Caco-2 (cell line): ENCODE results near the gene TPM4. TPM values are rescaled to one million over a fixed set of nuclear protein-coding genes. Genes with fewer than 3 reads are reported as not detected.
"Not testable (repeated sequence)": the region's sequence is repeated elsewhere in the genome, so short reads cannot be mapped to it uniquely, and the experiment has no call there.

ENCODE experiments used
- BruUV-seq: library from RNA; stranded (reverse); fragments of 400-500 nt; replicated peaks from 2 replicates; lab custom pipeline; 2021; lab: Mats Ljungman, UMichigan
- CTCF ChIA-PET: fragments of 300-600 bp; sonication (Branson Sonifier 250); formaldehyde crosslinking; loops from one replicate; lab custom pipeline; 2022; ENCODE audit warnings: antibody characterized with exemption; lab: Charles Lee
- POLR2A ChIA-PET: fragments of 300-600 bp; sonication (Branson Sonifier 250); formaldehyde crosslinking; loops from one replicate; lab custom pipeline; 2022; ENCODE audit warnings: antibody characterized with exemption; lab: Charles Lee
- DNase-seq, 2 experiments: peaks; one replicate each; pipeline versions ENCODE4 v3.0.0 to v3.0.0-alpha.2; 2020 to 2022
- H3K27me3 ChIP-seq: replicated peaks from 2 replicates; pipeline ENCODE4 v1.6.0; 2011; ENCODE audit warnings: low read length; ENCODE audit not compliant: control insufficient read depth, insufficient read depth
- H3K36me3 ChIP-seq: 2 replicates; pipeline ENCODE4 v1.5.1; 2011; ENCODE audit warnings: low read length; ENCODE audit not compliant: control insufficient read depth, insufficient read depth
- H3K4me1 ChIP-seq: fragments of 250-450 bp; sonication (Bioruptor Pico); 2 replicates; pipeline ENCODE4 v1.5.1; 2020; ENCODE audit warnings: mild to moderate bottlenecking
- H3K4me3 ChIP-seq: 2 replicates; pipeline ENCODE4 v1.5.1; 2011; ENCODE audit warnings: low read depth, mild to moderate bottlenecking, control low read depth, low read length
- H3K9me3 ChIP-seq: fragments of 250-450 bp; sonication (Bioruptor Pico); 2 replicates; pipeline ENCODE4 v1.5.1; 2020; ENCODE audit warnings: mild to moderate bottlenecking, moderate library complexity
- H3K27ac Mint-ChIP-seq: one replicate; pipeline ENCODE4 v1.8.0; 2022; ENCODE audit warnings: mixed read lengths; ENCODE audit not compliant: unreplicated experiment
- H3K27me3 Mint-ChIP-seq: one replicate; pipeline ENCODE4 v1.8.0; 2022; ENCODE audit warnings: mixed read lengths; ENCODE audit not compliant: insufficient read depth, unreplicated experiment
- H3K36me3 Mint-ChIP-seq: one replicate; pipeline ENCODE4 v1.8.0; 2022; ENCODE audit warnings: mild to moderate bottlenecking, mixed read lengths; ENCODE audit not compliant: insufficient read depth, unreplicated experiment
- H3K4me1 Mint-ChIP-seq: one replicate; pipeline ENCODE4 v1.8.0; 2022; ENCODE audit warnings: low read depth, mixed read lengths; ENCODE audit not compliant: unreplicated experiment
- H3K4me3 Mint-ChIP-seq: one replicate; pipeline ENCODE4 v1.8.0; 2022; ENCODE audit warnings: mild to moderate bottlenecking, moderate library complexity, mixed read lengths; ENCODE audit not compliant: unreplicated experiment
- H3K9me3 Mint-ChIP-seq: one replicate; pipeline ENCODE4 v1.8.0; 2022; ENCODE audit warnings: mixed read lengths; ENCODE audit not compliant: unreplicated experiment
- CTCF ChIP-seq, 2 experiments: fragments of 200-600 bp in 1 of 2; IDR thresholded peaks; 1 replicate in 1 of 2; 2 replicates in 1 of 2; pipeline versions ENCODE4 v1.5.1 to v1.8.0; 2011 to 2022; ENCODE audit warnings: antibody characterized with exemption in 1 of 2, control low read depth in 1 of 2, inconsistent platforms in 1 of 2, low read depth in 1 of 2, low read length in 1 of 2, mild to moderate bottlenecking in 1 of 2, moderate library complexity in 1 of 2; ENCODE audit not compliant: insufficient read depth in 1 of 2, severe bottlenecking in 1 of 2, unreplicated experiment in 1 of 2
- intact Hi-C: fragments of 100-400 bp; cut with micrococcal nuclease; formaldehyde crosslinking; loops from one replicate; pipeline ENCODE4 v1.10.0; 2022; ENCODE audit not compliant: unreplicated experiment
- total RNA-seq: library from RNA; stranded (reverse); gene quantifications from 2 replicates; pipeline ENCODE4 v1.2.3, GENCODE V29; 2022

The TPM4 gene
- total RNA-seq, 1 experiment from 2014 or later = 368 TPM

- H3K9me3 Mint-ChIP-seq = no peaks in the 10 kb centered on the region
- Histone ChIP-seq H3K9me3 (no peaks in the 10 kb centered on the region), H3K27me3 (no peaks in the 10 kb centered on the region), H3K36me3 (peaks cover 1% of the 10 kb centered on the region; the same call in 1 of the 2 replicates), H3K4me3 (no peak overlapping the region; the same call in 1 of the 2 replicates), H3K4me1 (peaks cover 21% of the 10 kb centered on the region)
- POLR2A ChIA-PET = interaction anchor here (0.9 to 2.1 kb wide), 2 partner anchors 16 to 242 kb away, joined by 3 to 5 read pairs; no protein-coding TSS in a partner anchor
- peaks cover 85% of the 10 kb centered on the region for H3K36me3 Mint-ChIP-seq
- no peak for TF ChIP-seq CTCF (IDR thresholded peaks at IDR 0.05; ENCODE audit: insufficient read depth in 1 of 2, low read depth in 1 of 2, low read length in 1 of 2, severe bottlenecking in 1 of 2, unreplicated experiment in 1 of 2)
- H3K27ac Mint-ChIP-seq = peak overlapping the region; percentile 90
- no peaks in the 10 kb centered on the region for H3K27me3 Mint-ChIP-seq
- intact Hi-C loops = loop anchor here (1.0 kb wide), 1 partner anchor 14 kb away; no protein-coding TSS in a partner anchor
- BruUV-seq = TSS peak; percentile 30
- H3K4me1 Mint-ChIP-seq = peaks cover 18% of the 10 kb centered on the region
- DNase-seq = no peak
- H3K4me3 Mint-ChIP-seq = peak overlapping the region; percentile 82
- CTCF ChIA-PET = interaction anchor here (1.2 kb wide), 1 partner anchor 33 kb away, joined by 4 read pairs; the partner anchor contains the start of gene RAB8A
Measured at GRCh38 chr19:16078759-16079707, 2.7 kb downstream of the TPM4 start.

- H3K9me3 ChIP-seq = no peaks in the 10 kb centered on the region
- H3K27me3 ChIP-seq = no peaks in the 10 kb centered on the region
- H3K9me3 Mint-ChIP-seq = no peaks in the 10 kb centered on the region
- peaks cover 4% of the 10 kb centered on the region for H3K36me3 ChIP-seq
- peaks cover 100% of the 10 kb centered on the region for H3K36me3 Mint-ChIP-seq
- ChIA-PET POLR2A (no interaction called here), CTCF (interaction anchor here (0.7 kb wide), 1 partner anchor 321 kb away, joined by 3 read pairs; no protein-coding TSS in a partner anchor)
- no TSS peak for BruUV-seq
- no peak for TF ChIP-seq CTCF (IDR thresholded peaks at IDR 0.05; ENCODE audit: insufficient read depth in 1 of 2, low read depth in 1 of 2, low read length in 1 of 2, severe bottlenecking in 1 of 2, unreplicated experiment in 1 of 2)
- no peak for DNase-seq
- H3K4me1 Mint-ChIP-seq = peaks cover 22% of the 10 kb centered on the region
- intact Hi-C loops = no loop called here
- no peak overlapping the region for H3K27ac Mint-ChIP-seq
- no peak overlapping the region for H3K4me3 ChIP-seq
- peaks cover 32% of the 10 kb centered on the region for H3K4me1 ChIP-seq
- H3K27me3 Mint-ChIP-seq = no peaks in the 10 kb centered on the region
- no peak overlapping the region for H3K4me3 Mint-ChIP-seq
Measured at GRCh38 chr19:16084067-16084685, 7.9 kb downstream of the TPM4 start.

GRCh38 chr19:16085115-16085514, 8.8 kb downstream of the TPM4 start:
- Mint-ChIP-seq H3K27me3 (no peaks in the 10 kb centered on the region), H3K9me3 (no peaks in the 10 kb centered on the region), H3K4me1 (peaks cover 19% of the 10 kb centered on the region), H3K4me3 (no peak overlapping the region), H3K27ac (peak overlapping the region; percentile 85), H3K36me3 (peaks cover 100% of the 10 kb centered on the region)
- Histone ChIP-seq H3K27me3 (no peaks in the 10 kb centered on the region), H3K9me3 (no peaks in the 10 kb centered on the region), H3K4me1 (peaks cover 30% of the 10 kb centered on the region), H3K4me3 (no peak overlapping the region), H3K36me3 (peaks cover 4% of the 10 kb centered on the region)
- TF ChIP-seq CTCF (IDR thresholded peaks at IDR 0.05; ENCODE audit: insufficient read depth in 1 of 2, low read depth in 1 of 2, low read length in 1 of 2, severe bottlenecking in 1 of 2, unreplicated experiment in 1 of 2) = no peak
- CTCF ChIA-PET = no interaction called here
- POLR2A ChIA-PET = interaction anchor here (1.2 kb wide), 1 partner anchor 9 kb away, joined by 3 read pairs; the partner anchor contains the start of gene TPM4
- BruUV-seq = no TSS peak
- intact Hi-C loops = no loop called here
- no peak for DNase-seq

GRCh38 chr19:16087404-16087803, 11.1 kb downstream of the TPM4 start:
- H3K4me3 ChIP-seq, intact Hi-C loops, H3K36me3 ChIP-seq, DNase-seq, POLR2A ChIA-PET, H3K4me3 Mint-ChIP-seq, H3K27me3 ChIP-seq, BruUV-seq, CTCF ChIA-PET, H3K9me3 Mint-ChIP-seq, H3K9me3 ChIP-seq, H3K27me3 Mint-ChIP-seq: not testable (repeated sequence)
- H3K4me1 ChIP-seq = peaks cover 41% of the 10 kb centered on the region
- Mint-ChIP-seq H3K4me1 (peaks cover 19% of the 10 kb centered on the region), H3K36me3 (peaks cover 100% of the 10 kb centered on the region), H3K27ac (peak overlapping the region; percentile 91)
